Lower lobe of right lung (tissue), 2 donors: ENCODE results near the gene MCEE. TPM values are rescaled to one million over a fixed set of nuclear protein-coding genes. Genes with fewer than 3 reads are reported as not detected.

ENCODE experiments used
- ATAC-seq, 2 donors: fragments of 200-7000 bp; cut with Tn5 transposase; one replicate each; pipeline ENCODE4 v1.9.1; 2020 to 2022; ENCODE audit warnings: mild to moderate bottlenecking in 2 of 2, moderate library complexity in 2 of 2
- DNase-seq: peaks from one replicate; pipeline ENCODE4 v3.0.0-alpha.2; 2020
- H3K27ac ChIP-seq: fragments of 200-600 bp; one replicate; pipeline ENCODE4 v1.8.0; 2022
- H3K27me3 ChIP-seq: fragments of 200-600 bp; one replicate; pipeline ENCODE4 v1.8.0; 2022; ENCODE audit warnings: low read depth
- H3K36me3 ChIP-seq: fragments of 200-600 bp; one replicate; pipeline ENCODE4 v1.8.0; 2022; ENCODE audit warnings: mild to moderate bottlenecking
- H3K4me1 ChIP-seq: fragments of 200-600 bp; one replicate; pipeline ENCODE4 v1.8.0; 2022
- H3K4me3 ChIP-seq: fragments of 200-600 bp; one replicate; pipeline ENCODE4 v1.8.0; 2022; ENCODE audit warnings: mild to moderate bottlenecking
- H3K9me3 ChIP-seq: fragments of 200-600 bp; one replicate; pipeline ENCODE4 v1.8.0; 2022
- intact Hi-C: fragments of 100-400 bp; cut with DNase I; formaldehyde crosslinking; loops from one replicate; pipeline ENCODE4 v1.11.0; 2022
- total RNA-seq: library from RNA; stranded (reverse); fragmentation: NEBNext Ultra II Directional; extraction: Animal tissue kit (Norgen Biotek cat#: 25700); gene quantifications from one replicate; pipeline ENCODE4 v1.2.1, GENCODE V29; 2021
- TF ChIP-seq, protein P1 (sequence below): fragments of 200-600 bp; IDR thresholded peaks from one replicate; pipeline ENCODE4 v1.8.0; 2022; ENCODE audit warnings: antibody characterized with exemption, mild to moderate bottlenecking
- donor health status: DM: no; HTN: yes; CAD: no; lungs with severe emphysema.

MCEE gene
- total RNA-seq, 1 donor from 2014 or later, result 22.2 TPM

DNA sequence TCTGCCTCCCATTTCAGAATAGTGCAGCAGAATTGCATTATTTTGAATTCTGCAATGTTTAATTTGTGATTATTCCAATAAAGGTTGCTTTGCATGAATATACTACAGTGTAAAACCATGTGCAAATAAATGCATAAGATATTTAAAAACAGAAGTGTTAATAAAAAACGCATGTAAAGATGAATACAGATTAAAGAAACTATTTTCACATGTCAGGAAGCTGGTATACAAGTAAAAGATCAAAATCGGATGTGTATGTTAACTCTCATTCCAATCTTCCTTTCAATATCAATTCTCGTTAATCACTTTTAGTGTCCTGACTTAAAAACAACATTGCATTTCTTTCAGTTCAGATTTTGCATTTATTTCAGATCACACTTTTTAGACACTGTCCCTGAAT is 3.1 kb downstream of the MCEE start:
- DNase-seq, result no peak
- no peak overlapping the region for H3K4me3 ChIP-seq
- H3K9me3 ChIP-seq, result no peaks in the 10 kb centered on the region
- H3K36me3 ChIP-seq, result peaks cover 11% of the 10 kb centered on the region
- H3K4me1 ChIP-seq, result peaks cover 34% of the 10 kb centered on the region
- no peak overlapping the region for H3K27ac ChIP-seq
- H3K27me3 ChIP-seq, result no peaks in the 10 kb centered on the region
- TF ChIP-seq, protein P1, sequence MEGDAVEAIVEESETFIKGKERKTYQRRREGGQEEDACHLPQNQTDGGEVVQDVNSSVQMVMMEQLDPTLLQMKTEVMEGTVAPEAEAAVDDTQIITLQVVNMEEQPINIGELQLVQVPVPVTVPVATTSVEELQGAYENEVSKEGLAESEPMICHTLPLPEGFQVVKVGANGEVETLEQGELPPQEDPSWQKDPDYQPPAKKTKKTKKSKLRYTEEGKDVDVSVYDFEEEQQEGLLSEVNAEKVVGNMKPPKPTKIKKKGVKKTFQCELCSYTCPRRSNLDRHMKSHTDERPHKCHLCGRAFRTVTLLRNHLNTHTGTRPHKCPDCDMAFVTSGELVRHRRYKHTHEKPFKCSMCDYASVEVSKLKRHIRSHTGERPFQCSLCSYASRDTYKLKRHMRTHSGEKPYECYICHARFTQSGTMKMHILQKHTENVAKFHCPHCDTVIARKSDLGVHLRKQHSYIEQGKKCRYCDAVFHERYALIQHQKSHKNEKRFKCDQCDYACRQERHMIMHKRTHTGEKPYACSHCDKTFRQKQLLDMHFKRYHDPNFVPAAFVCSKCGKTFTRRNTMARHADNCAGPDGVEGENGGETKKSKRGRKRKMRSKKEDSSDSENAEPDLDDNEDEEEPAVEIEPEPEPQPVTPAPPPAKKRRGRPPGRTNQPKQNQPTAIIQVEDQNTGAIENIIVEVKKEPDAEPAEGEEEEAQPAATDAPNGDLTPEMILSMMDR, result no peak
- intact Hi-C loops, result no loop called here
- ATAC-seq, result no peak

DNA sequence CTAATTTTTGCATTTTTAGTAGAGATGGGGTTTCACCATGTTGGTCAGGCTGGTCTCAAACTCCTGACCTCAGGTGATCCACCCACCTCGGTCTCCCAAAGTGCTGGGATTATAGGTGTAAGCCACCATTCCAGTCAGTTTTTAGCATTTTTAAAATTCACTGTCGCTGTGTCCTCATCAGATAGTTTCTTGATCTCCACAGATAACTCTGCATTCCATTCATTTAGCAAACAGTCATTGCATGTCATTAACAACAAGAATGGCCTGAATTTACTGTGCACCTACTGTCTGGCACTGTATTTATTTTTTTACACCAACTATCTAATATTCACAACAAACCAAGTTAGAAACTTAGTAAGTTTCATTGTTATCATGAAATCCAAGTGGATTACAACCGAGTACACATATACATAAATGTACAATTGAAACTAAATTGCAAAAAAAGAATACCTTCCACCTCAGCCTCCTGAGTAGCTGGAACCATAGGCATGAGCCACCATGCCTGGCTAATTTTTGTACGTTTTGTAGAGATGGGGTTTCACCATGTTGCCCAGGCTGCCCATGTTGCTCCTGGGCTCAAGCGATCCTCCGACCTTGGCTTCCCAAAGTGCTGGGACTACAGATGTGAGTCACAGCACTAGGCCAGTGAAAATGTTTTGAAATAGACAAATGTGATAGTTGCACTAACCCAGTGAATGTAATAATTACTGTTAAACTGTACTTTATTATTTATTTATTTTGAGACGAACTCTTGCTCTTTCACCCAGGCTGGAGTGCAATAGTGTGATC is 4.3 kb downstream of the MCEE start:
- Histone ChIP-seq H3K27me3 (no peaks in the 10 kb centered on the region), H3K27ac (no peak overlapping the region), H3K36me3 (peaks cover 23% of the 10 kb centered on the region), H3K4me1 (peaks cover 22% of the 10 kb centered on the region), H3K9me3 (no peaks in the 10 kb centered on the region), H3K4me3 (no peak overlapping the region)
- intact Hi-C loops, result no loop called here
- DNase-seq (no peak), ATAC-seq (no peak)
- TF ChIP-seq, protein P1, result no peak

DNA sequence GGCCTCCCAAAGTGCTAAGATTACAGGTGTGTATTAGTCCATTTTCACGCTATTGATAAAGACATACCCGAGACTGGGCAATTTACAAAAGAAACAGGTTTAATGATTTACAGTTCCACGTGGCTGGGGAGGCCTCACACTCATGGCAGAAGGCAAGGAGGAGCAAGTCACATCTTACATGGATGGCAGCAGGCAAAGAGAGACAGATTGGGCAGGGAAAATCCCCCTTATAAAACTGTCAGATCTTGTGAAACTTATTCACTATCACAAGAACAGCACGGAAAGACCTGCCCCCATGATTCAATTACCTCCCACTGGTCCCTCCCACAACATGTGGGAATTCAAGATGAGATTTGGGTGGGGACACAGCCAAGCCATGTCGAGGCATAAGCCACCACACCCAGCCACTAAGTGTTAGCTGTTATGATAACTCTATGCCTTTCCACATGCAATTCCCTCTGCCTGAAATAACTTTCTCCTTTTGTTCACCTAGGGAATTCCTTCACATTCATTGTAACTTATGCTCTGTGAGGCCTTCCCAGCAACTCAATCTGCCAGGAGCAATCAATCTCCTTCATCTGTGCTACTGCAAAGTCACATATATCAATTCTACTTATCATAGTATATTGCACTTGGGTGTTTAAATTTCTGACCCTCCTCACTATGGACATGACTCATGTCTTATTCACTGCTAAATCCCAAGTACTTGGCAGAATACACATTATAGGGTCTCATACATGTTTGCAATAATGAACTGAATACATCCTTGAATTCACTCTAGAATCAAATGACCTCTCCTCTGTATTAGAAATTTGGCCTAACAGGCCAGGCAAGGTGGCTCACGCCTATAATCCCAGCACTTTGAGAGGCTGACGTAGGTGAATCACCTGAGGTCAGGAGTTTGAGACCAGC is 7.4 kb downstream of the MCEE start:
- intact Hi-C loops, result no loop called here
- H3K36me3 ChIP-seq, result peaks cover 50% of the 10 kb centered on the region
- no peaks in the 10 kb centered on the region for H3K9me3 ChIP-seq
- H3K27me3 ChIP-seq, result no peaks in the 10 kb centered on the region
- no peak overlapping the region for H3K4me3 ChIP-seq
- no peak for ATAC-seq
- no peak for DNase-seq
- H3K27ac ChIP-seq, result no peak overlapping the region
- TF ChIP-seq, protein P1, result no peak
- H3K4me1 ChIP-seq, result peaks cover 5% of the 10 kb centered on the region

DNA sequence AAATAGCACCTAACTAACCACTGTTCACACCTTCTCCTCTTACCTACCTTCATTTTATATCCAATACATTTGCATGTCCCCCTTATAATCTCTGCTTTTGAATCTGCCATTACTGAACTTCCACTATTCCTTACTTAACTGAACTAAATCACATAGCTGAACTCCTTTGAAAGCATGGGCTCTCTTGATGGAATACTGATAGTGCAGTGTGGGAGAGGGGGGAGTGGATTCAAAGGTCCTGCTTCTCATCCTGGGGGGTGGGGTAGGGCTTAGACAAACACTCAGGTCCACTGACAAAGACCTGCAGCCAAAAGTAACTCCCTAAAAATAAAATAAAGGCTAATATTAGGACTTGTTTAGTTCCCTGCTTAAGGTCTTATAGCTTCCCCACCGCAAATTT is 8.6 kb downstream of the MCEE start:
- no peaks in the 10 kb centered on the region for H3K27me3 ChIP-seq
- intact Hi-C loops, result no loop called here

DNA sequence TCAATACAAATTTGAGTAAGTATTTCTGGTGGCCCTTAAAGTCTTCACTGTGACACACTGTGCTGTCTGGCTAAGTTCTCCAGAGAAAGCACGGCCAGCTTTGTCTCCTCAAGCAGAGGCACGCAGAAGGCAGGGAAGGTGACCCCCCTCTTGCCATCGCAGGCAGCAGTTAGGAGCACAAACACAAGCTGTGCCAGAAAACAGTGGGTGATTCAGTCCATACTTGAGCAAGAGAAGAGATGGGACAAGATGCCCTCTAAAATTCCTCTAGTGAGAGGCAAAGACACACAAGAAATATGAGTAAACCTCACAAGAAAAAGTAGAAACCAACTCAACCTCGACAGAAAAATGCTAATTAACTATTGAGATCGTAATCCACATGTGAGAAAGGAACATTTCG is 9.8 kb downstream of the MCEE start:
- no peak for DNase-seq
- intact Hi-C loops, result no loop called here
- no peak overlapping the region for H3K4me3 ChIP-seq

More for the DNA sequence above, 8.6 kb downstream of the MCEE start:
- no peak for ATAC-seq
- Histone ChIP-seq H3K9me3 (no peaks in the 10 kb centered on the region), H3K4me3 (no peak overlapping the region), H3K36me3 (peaks cover 58% of the 10 kb centered on the region), H3K4me1 (no peaks in the 10 kb centered on the region), H3K27ac (no peak overlapping the region)
- TF ChIP-seq, protein P1, result no peak
- no peak for DNase-seq

More for the DNA sequence above, 9.8 kb downstream of the MCEE start:
- no peak overlapping the region for H3K27ac ChIP-seq
- H3K9me3 ChIP-seq, result no peaks in the 10 kb centered on the region
- H3K4me1 ChIP-seq, result no peaks in the 10 kb centered on the region
- no peaks in the 10 kb centered on the region for H3K27me3 ChIP-seq
- TF ChIP-seq, protein P1, result no peak
- peaks cover 70% of the 10 kb centered on the region for H3K36me3 ChIP-seq
- no peak for ATAC-seq
